Liver (tissue), 3 donors: ENCODE measurements around the gene BRSK2.

Experiments
- ATF3 ChIP-seq: IDR thresholded peaks from 2 replicates; pipeline ENCODE4 v1.6.1; 2016; ENCODE audit warnings: antibody characterized with exemption
- CTCF ChIP-seq: fragments of 150-350 bp; IDR thresholded peaks from 2 replicates; pipeline ENCODE4 v1.5.1; 2017; ENCODE audit warnings: improper control_type of control experiment, low read depth, low read length; ENCODE audit not compliant: missing input control
- GABPA ChIP-seq, 2 donors: IDR thresholded peaks in 1 of 2; conservative IDR thresholded peaks in 1 of 2; 2 replicates each; pipeline ENCODE4 v1.6.1; 2016; ENCODE audit warnings: antibody characterized with exemption in 2 of 2, mild to moderate bottlenecking in 1 of 2, moderate library complexity in 1 of 2
- JUND ChIP-seq, 2 donors: IDR thresholded peaks; 2 replicates each; pipeline ENCODE4 v1.6.1; 2016; ENCODE audit warnings: antibody characterized with exemption in 2 of 2
- MAX ChIP-seq: IDR thresholded peaks from 2 replicates; pipeline ENCODE4 v1.6.1; 2016; ENCODE audit warnings: antibody characterized with exemption
- NR2F2 ChIP-seq: IDR thresholded peaks from 2 replicates; pipeline ENCODE4 v1.6.1; 2016; ENCODE audit warnings: antibody characterized with exemption
- RAD21 ChIP-seq, 2 donors: IDR thresholded peaks; 2 replicates each; pipeline ENCODE4 v1.6.1; 2016; ENCODE audit warnings: antibody characterized with exemption in 2 of 2, mild to moderate bottlenecking in 2 of 2
- REST ChIP-seq: IDR thresholded peaks from 2 replicates; pipeline ENCODE4 v1.6.1; 2016; ENCODE audit warnings: antibody characterized with exemption, mild to moderate bottlenecking
- TAF1 ChIP-seq: conservative IDR thresholded peaks from 2 replicates; pipeline ENCODE4 v1.6.1; 2016; ENCODE audit warnings: antibody characterized with exemption, mild to moderate bottlenecking
- YY1 ChIP-seq: IDR thresholded peaks from 2 replicates; pipeline ENCODE4 v1.6.1; 2016; ENCODE audit warnings: antibody characterized with exemption, mild to moderate bottlenecking
- donor health status: healthy.
- donor health status: healthy.

- TF ChIP-seq ATF3 = no peak
- no peak for TF ChIP-seq GABPA (IDR thresholded peaks at IDR 0.05 in 1 of 2, conservative IDR thresholded peaks at IDR 0.05 in 1 of 2)
- TF ChIP-seq RAD21 (IDR thresholded peaks at IDR 0.05) = no peak
- TF ChIP-seq CTCF = no peak
- TF ChIP-seq JUND (IDR thresholded peaks at IDR 0.05) = no peak
- TF ChIP-seq NR2F2 = no peak
- no peak for TF ChIP-seq REST
- no peak for TF ChIP-seq TAF1
- no peak for TF ChIP-seq YY1
- no peak for TF ChIP-seq MAX
Observed at GRCh38 chr11:1488575-1489180, 98.9 kb downstream of the BRSK2 start.
